ENCODE measurements around the gene PLEKHM3.

PLEKHM3 gene

DNA sequence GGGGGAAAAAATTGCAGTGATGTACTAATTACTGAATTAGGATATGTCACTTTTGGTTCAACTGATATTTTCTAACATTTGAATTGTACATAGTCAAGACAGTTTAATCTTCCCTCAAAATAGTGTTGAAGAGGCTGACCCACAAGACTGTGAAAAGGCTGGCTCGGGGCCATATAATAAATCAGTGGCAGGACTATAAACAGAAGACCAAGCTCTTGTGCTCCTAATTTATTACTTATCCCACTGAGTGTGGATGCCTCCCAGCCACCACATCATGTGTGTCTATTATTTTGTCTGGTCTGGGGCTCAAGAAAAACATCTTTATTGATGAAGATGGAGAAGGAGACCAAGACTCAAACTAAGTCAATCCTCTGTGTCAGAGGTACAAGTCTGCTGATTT lies 64.4 kb downstream of the PLEKHM3 start:
- TF ChIP-seq, protein P1, sequence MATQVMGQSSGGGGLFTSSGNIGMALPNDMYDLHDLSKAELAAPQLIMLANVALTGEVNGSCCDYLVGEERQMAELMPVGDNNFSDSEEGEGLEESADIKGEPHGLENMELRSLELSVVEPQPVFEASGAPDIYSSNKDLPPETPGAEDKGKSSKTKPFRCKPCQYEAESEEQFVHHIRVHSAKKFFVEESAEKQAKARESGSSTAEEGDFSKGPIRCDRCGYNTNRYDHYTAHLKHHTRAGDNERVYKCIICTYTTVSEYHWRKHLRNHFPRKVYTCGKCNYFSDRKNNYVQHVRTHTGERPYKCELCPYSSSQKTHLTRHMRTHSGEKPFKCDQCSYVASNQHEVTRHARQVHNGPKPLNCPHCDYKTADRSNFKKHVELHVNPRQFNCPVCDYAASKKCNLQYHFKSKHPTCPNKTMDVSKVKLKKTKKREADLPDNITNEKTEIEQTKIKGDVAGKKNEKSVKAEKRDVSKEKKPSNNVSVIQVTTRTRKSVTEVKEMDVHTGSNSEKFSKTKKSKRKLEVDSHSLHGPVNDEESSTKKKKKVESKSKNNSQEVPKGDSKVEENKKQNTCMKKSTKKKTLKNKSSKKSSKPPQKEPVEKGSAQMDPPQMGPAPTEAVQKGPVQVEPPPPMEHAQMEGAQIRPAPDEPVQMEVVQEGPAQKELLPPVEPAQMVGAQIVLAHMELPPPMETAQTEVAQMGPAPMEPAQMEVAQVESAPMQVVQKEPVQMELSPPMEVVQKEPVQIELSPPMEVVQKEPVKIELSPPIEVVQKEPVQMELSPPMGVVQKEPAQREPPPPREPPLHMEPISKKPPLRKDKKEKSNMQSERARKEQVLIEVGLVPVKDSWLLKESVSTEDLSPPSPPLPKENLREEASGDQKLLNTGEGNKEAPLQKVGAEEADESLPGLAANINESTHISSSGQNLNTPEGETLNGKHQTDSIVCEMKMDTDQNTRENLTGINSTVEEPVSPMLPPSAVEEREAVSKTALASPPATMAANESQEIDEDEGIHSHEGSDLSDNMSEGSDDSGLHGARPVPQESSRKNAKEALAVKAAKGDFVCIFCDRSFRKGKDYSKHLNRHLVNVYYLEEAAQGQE (IDR thresholded peaks at IDR 0.05; ENCODE audit: low read depth): no peak
- TF ChIP-seq EP300 (IDR thresholded peaks at IDR 0.05; ENCODE audit: borderline replicate concordance): no peak
- TF ChIP-seq TCF12 (IDR thresholded peaks at IDR 0.05; ENCODE audit: low read depth): no peak
- no peak for TF ChIP-seq CREB1 (IDR thresholded peaks at IDR 0.05; ENCODE audit: low read depth)
- TF ChIP-seq NFIC (IDR thresholded peaks at IDR 0.05): no peak
- TF ChIP-seq YY1 (IDR thresholded peaks at IDR 0.05; ENCODE audit: low read depth): no peak
- TF ChIP-seq CEBPB (IDR thresholded peaks at IDR 0.05): no peak
- no peak for TF ChIP-seq MAX (IDR thresholded peaks at IDR 0.05)

GRCh38 chr2:207960090-207960489 lies 65.2 kb downstream of the PLEKHM3 start:
- TF ChIP-seq TAF1 (IDR thresholded peaks at IDR 0.05; ENCODE audit: low read depth) (no peak), MAX (IDR thresholded peaks at IDR 0.05) (no peak), RAD21 (IDR thresholded peaks at IDR 0.05; ENCODE audit: low read depth) (no peak), TCF12 (IDR thresholded peaks at IDR 0.05; ENCODE audit: low read depth) (no peak), ZBTB7A (IDR thresholded peaks at IDR 0.05; ENCODE audit: low read depth) (no peak), CEBPB (IDR thresholded peaks at IDR 0.05) (no peak), EP300 (IDR thresholded peaks at IDR 0.05; ENCODE audit: borderline replicate concordance) (no peak), TEAD4 (IDR thresholded peaks at IDR 0.05) (no peak), FOXM1 (IDR thresholded peaks at IDR 0.05; ENCODE audit: borderline replicate concordance, low read depth) (no peak), YY1 (IDR thresholded peaks at IDR 0.05; ENCODE audit: low read depth) (no peak), CREB1 (IDR thresholded peaks at IDR 0.05; ENCODE audit: low read depth) (no peak), NFIC (IDR thresholded peaks at IDR 0.05) (no peak), EGR1 (IDR thresholded peaks at IDR 0.05) (no peak)
- TF ChIP-seq, protein P2, sequence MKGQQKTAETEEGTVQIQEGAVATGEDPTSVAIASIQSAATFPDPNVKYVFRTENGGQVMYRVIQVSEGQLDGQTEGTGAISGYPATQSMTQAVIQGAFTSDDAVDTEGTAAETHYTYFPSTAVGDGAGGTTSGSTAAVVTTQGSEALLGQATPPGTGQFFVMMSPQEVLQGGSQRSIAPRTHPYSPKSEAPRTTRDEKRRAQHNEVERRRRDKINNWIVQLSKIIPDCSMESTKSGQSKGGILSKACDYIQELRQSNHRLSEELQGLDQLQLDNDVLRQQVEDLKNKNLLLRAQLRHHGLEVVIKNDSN (IDR thresholded peaks at IDR 0.05): no peak
- TF ChIP-seq, protein P1 (IDR thresholded peaks at IDR 0.05; ENCODE audit: low read depth): no peak

GRCh38 chr2:207956771-207957170 lies 68.6 kb downstream of the PLEKHM3 start:
- TF ChIP-seq TCF12 (IDR thresholded peaks at IDR 0.05; ENCODE audit: low read depth) (no peak), FOXM1 (IDR thresholded peaks at IDR 0.05; ENCODE audit: borderline replicate concordance, low read depth) (no peak), TAF1 (IDR thresholded peaks at IDR 0.05; ENCODE audit: low read depth) (no peak), ZBTB7A (IDR thresholded peaks at IDR 0.05; ENCODE audit: low read depth) (no peak), CREB1 (IDR thresholded peaks at IDR 0.05; ENCODE audit: low read depth) (no peak), TEAD4 (IDR thresholded peaks at IDR 0.05) (no peak), EP300 (IDR thresholded peaks at IDR 0.05; ENCODE audit: borderline replicate concordance) (no peak), RAD21 (IDR thresholded peaks at IDR 0.05; ENCODE audit: low read depth) (no peak), EGR1 (IDR thresholded peaks at IDR 0.05) (no peak), YY1 (IDR thresholded peaks at IDR 0.05; ENCODE audit: low read depth) (no peak), NFIC (IDR thresholded peaks at IDR 0.05) (no peak), MAX (IDR thresholded peaks at IDR 0.05) (no peak), CEBPB (IDR thresholded peaks at IDR 0.05) (no peak)
- TF ChIP-seq, protein P1 (IDR thresholded peaks at IDR 0.05; ENCODE audit: low read depth): no peak
- TF ChIP-seq, protein P2 (IDR thresholded peaks at IDR 0.05): no peak

- TF ChIP-seq CEBPB (IDR thresholded peaks at IDR 0.05) (no peak), RAD21 (IDR thresholded peaks at IDR 0.05; ENCODE audit: low read depth) (no peak)
- TF ChIP-seq, protein P2 (IDR thresholded peaks at IDR 0.05): no peak
Measured at GRCh38 chr2:207955456-207955855, 69.9 kb downstream of the PLEKHM3 start.
